HTR-8/SVneo (cell line): ENCODE measurements around the gene GPR78.

Source experiments
- DNase-seq: peaks from one replicate; pipeline ENCODE4 v3.0.0; 2011; ENCODE audit warnings: low spot score, mixed read lengths; ENCODE audit not compliant: insufficient read length
- FAIRE-seq: peaks from 2 replicates; lab custom pipeline; 2011; peaks lifted over from hg19 to GRCh38; lab: Jason Lieb, UNC

The GPR78 gene

GRCh38 chr4:8580321-8581093 lies at the start of gene GPR78:
Gene GPR78, plus strand, starts transcription at chr4:8580392. Its CDS starts 591 bp downstream, at chr4:8580983.
- DNase-seq: peak; percentile 65

GRCh38 chr4:8532245-8532781 lies 47.9 kb upstream of the GPR78 start:
- DNase-seq: no peak
- no peak for FAIRE-seq

More at GRCh38 chr4:8580321-8581093, at the start of gene GPR78:
- peak; percentile 16 for FAIRE-seq

GRCh38 chr4:8533274-8533865 lies 46.8 kb upstream of the GPR78 start:
- DNase-seq (no peak), FAIRE-seq (no peak)

GRCh38 chr4:8534129-8534528 lies 46.1 kb upstream of the GPR78 start:
- no peak for FAIRE-seq

GRCh38 chr4:8534611-8535010 lies 45.6 kb upstream of the GPR78 start:
- FAIRE-seq (no peak), DNase-seq (no peak)

More at GRCh38 chr4:8534129-8534528, 46.1 kb upstream of the GPR78 start:
- DNase-seq: no peak

GRCh38 chr4:8536467-8536866 lies 43.7 kb upstream of the GPR78 start:
- FAIRE-seq (no peak), DNase-seq (no peak)

- DNase-seq (peak; percentile 84), FAIRE-seq (peak; percentile 97)
Observed at GRCh38 chr4:8537041-8537461, 43.1 kb upstream of the GPR78 start.

GRCh38 chr4:8538076-8538702 lies 42.0 kb upstream of the GPR78 start:
- no peak for DNase-seq
- FAIRE-seq: no peak

- FAIRE-seq: peak; percentile 92
- peak; percentile 45 for DNase-seq
Observed at GRCh38 chr4:8538703-8539567, 41.3 kb upstream of the GPR78 start.

GRCh38 chr4:8539661-8540060 lies 40.5 kb upstream of the GPR78 start:
- FAIRE-seq (no peak), DNase-seq (no peak)

GRCh38 chr4:8540072-8540471 lies 40.1 kb upstream of the GPR78 start:
- no peak for FAIRE-seq
- DNase-seq: no peak

- FAIRE-seq: no peak
Observed at GRCh38 chr4:8540586-8540985, 39.6 kb upstream of the GPR78 start.

GRCh38 chr4:8540991-8541390 lies 39.2 kb upstream of the GPR78 start:
- no peak for DNase-seq
- no peak for FAIRE-seq

More at GRCh38 chr4:8540586-8540985, 39.6 kb upstream of the GPR78 start:
- DNase-seq: no peak

- no peak for DNase-seq
- no peak for FAIRE-seq
Observed at GRCh38 chr4:8541981-8542715, 38.0 kb upstream of the GPR78 start.

GRCh38 chr4:8542776-8543525 lies 37.2 kb upstream of the GPR78 start:
- FAIRE-seq (no peak), DNase-seq (no peak)

- DNase-seq (no peak), FAIRE-seq (no peak)
Observed at GRCh38 chr4:8543623-8544022, 36.6 kb upstream of the GPR78 start.

- no peak for FAIRE-seq
Observed at GRCh38 chr4:8544282-8544681, 35.9 kb upstream of the GPR78 start.

GRCh38 chr4:8544741-8545438 lies 35.3 kb upstream of the GPR78 start:
- DNase-seq: no peak
- no peak for FAIRE-seq

More at GRCh38 chr4:8544282-8544681, 35.9 kb upstream of the GPR78 start:
- no peak for DNase-seq
